AG09309 (cell line): ENCODE results near the gene ZNF281.
A peak's percentile ranks its signal among the peaks of the same experiment; 100 is the strongest.

Experiments
- DNase-seq: peaks from one replicate; pipeline ENCODE4 v3.0.0-alpha.2; 2010; ENCODE audit warnings: low read depth
- H3K4me3 ChIP-seq: 2 replicates; pipeline ENCODE4 v1.5.1; 2011; ENCODE audit warnings: mild to moderate bottlenecking, low read depth, low read length, moderate library complexity; ENCODE audit not compliant: control insufficient read depth
- CTCF ChIP-seq: IDR thresholded peaks from 2 replicates; pipeline ENCODE4 v1.5.1; 2011; ENCODE audit warnings: mild to moderate bottlenecking, low read depth, low read length, inconsistent platforms; ENCODE audit not compliant: insufficient read depth, control insufficient read depth; ENCODE audit errors: missing control alignments

Gene ZNF281

GRCh38 chr1:200369131-200369530, 40.7 kb downstream of the ZNF281 start:
- no peak for DNase-seq
- H3K4me3 ChIP-seq = no peak overlapping the region
- no peak for TF ChIP-seq CTCF

- H3K4me3 ChIP-seq = no peak overlapping the region
- no peak for DNase-seq
- no peak for TF ChIP-seq CTCF
These were observed 41.3 kb downstream of the ZNF281 start for GRCh38 chr1:200368556-200368955.

- no peak for TF ChIP-seq CTCF
- peak; percentile 80 for DNase-seq
- H3K4me3 ChIP-seq = no peak overlapping the region
These were observed 41.8 kb downstream of the ZNF281 start for GRCh38 chr1:200367841-200368534.

- TF ChIP-seq CTCF = no peak
- DNase-seq = no peak
These were observed 43.1 kb downstream of the ZNF281 start for GRCh38 chr1:200366577-200367253.

GRCh38 chr1:200365897-200366426, 43.9 kb downstream of the ZNF281 start:
- H3K4me3 ChIP-seq = no peak overlapping the region
- peak; percentile 16 for TF ChIP-seq CTCF
- DNase-seq = no peak

More at GRCh38 chr1:200366577-200367253, 43.1 kb downstream of the ZNF281 start:
- no peak overlapping the region for H3K4me3 ChIP-seq

- no peak overlapping the region for H3K4me3 ChIP-seq
- no peak for TF ChIP-seq CTCF
- DNase-seq = peak; percentile 78
These were observed 45.0 kb downstream of the ZNF281 start for GRCh38 chr1:200364831-200365230.
